VCaP (cell line): ENCODE measurements around the gene COLQ.

Experiments used
- H3K27ac ChIP-seq: fragments of 450-650 bp; 2 replicates; pipeline ENCODE4 v1.5.1; 2017
- TF ChIP-seq, protein P1 (sequence below): fragments of 450-650 bp; conservative IDR thresholded peaks from 2 replicates; pipeline ENCODE4 v1.5.1; 2017; ENCODE audit warnings: mild to moderate bottlenecking, moderate library complexity

COLQ gene

GRCh38 chr3:15433531-15433930, 88.0 kb downstream of the COLQ start:
- TF ChIP-seq, protein P1, sequence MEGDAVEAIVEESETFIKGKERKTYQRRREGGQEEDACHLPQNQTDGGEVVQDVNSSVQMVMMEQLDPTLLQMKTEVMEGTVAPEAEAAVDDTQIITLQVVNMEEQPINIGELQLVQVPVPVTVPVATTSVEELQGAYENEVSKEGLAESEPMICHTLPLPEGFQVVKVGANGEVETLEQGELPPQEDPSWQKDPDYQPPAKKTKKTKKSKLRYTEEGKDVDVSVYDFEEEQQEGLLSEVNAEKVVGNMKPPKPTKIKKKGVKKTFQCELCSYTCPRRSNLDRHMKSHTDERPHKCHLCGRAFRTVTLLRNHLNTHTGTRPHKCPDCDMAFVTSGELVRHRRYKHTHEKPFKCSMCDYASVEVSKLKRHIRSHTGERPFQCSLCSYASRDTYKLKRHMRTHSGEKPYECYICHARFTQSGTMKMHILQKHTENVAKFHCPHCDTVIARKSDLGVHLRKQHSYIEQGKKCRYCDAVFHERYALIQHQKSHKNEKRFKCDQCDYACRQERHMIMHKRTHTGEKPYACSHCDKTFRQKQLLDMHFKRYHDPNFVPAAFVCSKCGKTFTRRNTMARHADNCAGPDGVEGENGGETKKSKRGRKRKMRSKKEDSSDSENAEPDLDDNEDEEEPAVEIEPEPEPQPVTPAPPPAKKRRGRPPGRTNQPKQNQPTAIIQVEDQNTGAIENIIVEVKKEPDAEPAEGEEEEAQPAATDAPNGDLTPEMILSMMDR, result no peak
- H3K27ac ChIP-seq, result no peak overlapping the region

DNA sequence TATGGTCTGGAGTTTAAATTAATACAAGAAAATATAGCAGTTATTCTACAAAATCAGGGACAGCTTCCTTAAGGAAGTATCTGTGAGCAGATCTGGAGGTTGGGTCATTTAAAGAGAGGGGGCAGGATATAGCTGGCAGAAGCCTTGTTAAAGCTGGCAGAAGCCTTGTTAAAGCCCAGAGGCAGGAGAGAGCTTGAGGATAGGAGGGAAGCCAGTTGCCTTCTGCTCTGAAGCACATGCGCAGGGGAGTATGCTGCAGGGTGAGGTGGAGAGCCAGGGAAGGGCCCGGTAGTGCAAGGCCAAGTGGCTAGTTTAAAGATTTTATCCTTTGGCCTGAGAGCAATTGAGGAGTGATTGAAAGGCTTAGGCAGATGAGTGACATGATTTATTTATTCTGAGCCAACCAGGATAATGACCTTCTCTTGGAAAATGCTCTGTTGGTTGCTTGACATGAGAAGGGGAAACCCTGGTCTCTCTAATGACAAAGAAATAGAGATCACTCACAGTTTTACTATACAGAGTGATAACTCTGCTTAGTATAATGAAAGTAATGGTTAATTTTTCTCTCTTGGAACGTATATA, 90.2 kb downstream of the COLQ start:
- TF ChIP-seq, protein P1, result no peak
- peak overlapping the region; percentile 80 for H3K27ac ChIP-seq

DNA sequence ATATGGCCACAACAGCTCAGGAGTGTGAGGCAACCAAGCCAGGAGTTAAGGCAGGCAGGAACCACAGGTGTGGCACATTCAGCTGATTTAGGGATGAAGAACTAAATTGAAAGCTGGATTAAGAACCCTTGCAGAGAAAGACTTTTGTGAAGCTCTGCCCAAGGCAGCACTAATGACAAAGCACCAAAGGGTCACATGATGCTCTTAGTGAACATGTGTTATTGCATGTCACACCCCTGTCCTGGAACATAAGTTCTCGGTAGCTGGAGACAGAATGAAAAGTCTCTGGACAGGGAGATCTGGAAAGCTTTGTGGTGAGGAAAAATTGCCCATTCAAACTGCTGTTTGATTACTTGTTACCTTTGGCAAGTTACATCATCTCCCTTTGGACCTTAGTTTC, 90.9 kb downstream of the COLQ start:
- TF ChIP-seq, protein P1, result no peak
- peak overlapping the region; percentile 80 for H3K27ac ChIP-seq

DNA sequence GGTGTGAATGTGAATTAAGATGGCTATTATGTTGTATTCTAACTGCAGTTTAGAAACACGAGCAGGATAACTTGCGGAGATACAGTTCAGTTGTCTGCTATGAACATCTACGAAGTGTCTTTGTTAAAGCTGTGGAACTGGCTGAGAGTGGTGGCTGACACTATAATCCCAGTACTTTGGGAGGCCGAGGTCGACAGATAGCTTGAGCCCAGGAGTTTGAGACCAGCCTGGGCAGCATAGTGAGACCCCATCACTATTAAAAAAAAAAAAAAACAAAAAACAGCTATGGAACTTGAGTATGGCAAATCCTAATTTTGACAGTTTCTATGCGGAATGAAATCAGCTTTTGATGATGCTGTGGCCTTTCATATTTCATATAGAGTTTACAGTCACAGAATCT, 92.4 kb downstream of the COLQ start:
- H3K27ac ChIP-seq, result peak overlapping the region; percentile 84; the same call in 1 of the 2 replicates
- TF ChIP-seq, protein P1, result no peak

DNA sequence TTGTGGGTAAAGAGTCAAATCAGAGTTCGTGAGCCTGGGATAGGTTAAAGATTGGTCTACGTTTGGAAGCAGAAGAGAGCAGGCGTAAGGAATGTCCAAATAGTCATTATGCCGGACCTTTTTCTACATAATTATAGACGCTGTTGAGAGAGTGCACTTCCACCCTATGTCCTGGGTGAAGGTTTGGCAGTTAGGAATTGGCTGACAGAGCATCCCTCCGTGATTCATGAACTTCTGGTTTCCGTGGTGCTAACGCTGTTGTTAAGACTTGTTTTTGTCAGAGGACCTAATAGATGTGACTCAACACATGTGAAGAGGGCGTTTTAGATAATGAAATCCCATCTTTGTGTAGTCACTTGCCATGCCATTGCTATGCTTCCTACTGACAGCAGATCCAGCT, 93.0 kb downstream of the COLQ start:
- TF ChIP-seq, protein P1, result no peak
- H3K27ac ChIP-seq, result peak overlapping the region; percentile 84

- H3K27ac ChIP-seq, result peak overlapping the region; percentile 84
- TF ChIP-seq, protein P1, result no peak
These were observed 93.5 kb downstream of the COLQ start for GRCh38 chr3:15427981-15428380.

DNA sequence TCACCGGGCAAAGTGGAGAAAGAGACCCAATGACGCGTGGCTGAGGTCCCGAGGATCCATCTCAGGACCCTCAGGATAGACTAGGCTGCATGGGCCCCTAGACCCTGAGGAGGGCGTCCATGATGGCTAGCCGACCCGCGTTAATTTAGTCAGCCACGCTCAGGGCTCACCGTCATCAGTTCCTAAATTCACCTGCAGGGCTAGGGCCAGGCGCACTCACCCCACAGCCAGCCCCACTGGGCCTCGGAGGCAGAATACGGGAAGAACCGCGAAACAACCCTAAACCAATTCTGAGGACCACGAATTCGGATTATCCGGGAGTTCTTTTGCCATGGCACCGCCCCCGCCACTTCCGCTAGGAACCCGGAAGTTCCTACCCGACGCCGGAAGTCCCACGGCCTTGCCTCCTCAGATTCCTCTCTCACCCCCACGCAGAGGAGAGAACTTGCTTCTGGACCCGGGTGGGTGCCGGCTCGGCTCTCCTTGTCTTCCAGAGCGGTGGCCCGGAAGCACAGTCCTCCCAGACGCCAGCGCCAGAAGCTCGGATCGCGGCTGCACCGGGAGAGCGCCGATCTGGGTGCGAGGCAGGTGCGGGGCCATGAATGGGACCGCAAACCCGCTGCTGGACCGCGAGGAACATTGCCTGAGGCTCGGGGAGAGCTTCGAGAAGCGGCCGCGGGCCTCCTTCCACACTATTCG, 94.2 kb downstream of the COLQ start, which contains the start of the genes EAF1 and METTL6:
Gene EAF1, plus strand, starts transcription at position 417 of the 699 bp plus-strand sequence. Its CDS starts 182 bp downstream, at position 599.
Gene METTL6, minus strand, starts transcription at position 363 of the 699 bp plus-strand sequence. CDS start 1,033 bp downstream, outside the sequence.
- TF ChIP-seq, protein P1, result no peak; the same call in 1 of the 2 replicates
- H3K27ac ChIP-seq, result peak within 1 kb of the TSS; percentile 84
